GM18858 (cell line): ENCODE results near the gene CKLF.
A peak's percentile ranks its signal among the peaks of the same experiment; 100 is the strongest.
"Not testable (repeated sequence)": the region's sequence is repeated elsewhere in the genome, so short reads cannot be mapped to it uniquely, and the experiment has no call there.

ENCODE experiments used
- ATAC-seq: cut with Tn5 transposase; IDR thresholded peaks from one replicate; pipeline ENCODE4 v1.9.1; 2021; ENCODE audit not compliant: unreplicated experiment

CKLF gene

GRCh38 chr16:66596559-66596958, 44.2 kb downstream of the CKLF start:
- not testable (repeated sequence) for ATAC-seq

DNA sequence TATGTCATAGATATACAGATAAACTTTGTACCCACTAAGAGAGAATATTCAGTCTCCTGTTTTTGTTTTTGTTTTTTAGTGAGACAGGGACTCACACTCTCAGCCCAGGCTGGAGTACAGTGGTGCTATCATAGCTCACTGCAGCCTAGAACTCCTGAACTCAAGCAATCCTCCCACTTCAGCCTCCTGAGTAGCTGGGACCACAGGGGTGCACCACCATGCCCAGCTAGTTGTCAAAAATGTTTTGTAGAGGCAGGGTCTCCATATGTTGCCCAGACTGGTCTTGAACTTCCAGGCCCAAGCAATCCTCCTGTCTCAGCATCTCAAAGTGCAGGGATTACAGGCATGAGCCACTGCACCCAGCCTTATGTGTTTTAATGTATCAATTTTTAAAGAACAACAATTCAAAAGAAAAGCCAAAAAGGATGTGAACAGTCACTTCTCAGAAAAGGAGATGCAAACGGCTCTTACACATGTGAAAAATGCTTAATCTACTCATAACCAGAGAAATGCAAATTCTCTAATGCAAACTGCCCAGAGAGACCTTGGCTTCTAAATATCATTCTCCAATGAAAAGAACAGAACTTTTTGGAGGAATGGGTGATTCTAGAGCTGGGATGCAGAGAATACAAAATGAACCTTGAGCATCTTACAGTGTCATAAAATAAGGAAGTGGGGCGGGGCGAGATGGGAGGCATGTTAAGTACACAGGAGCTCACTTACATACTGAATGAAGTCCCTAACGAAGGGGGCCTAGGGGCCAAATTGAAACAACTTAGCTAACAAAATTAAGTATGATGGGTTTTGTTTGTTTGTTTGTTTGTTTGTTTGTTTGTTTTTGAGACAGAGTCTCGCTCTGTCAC, 44.8 kb downstream of the CKLF start:
- ATAC-seq: no peak

- no peak for ATAC-seq
Measured at GRCh38 chr16:66598111-66598510, 45.7 kb downstream of the CKLF start.

GRCh38 chr16:66599726-66600125, 47.4 kb downstream of the CKLF start:
- ATAC-seq: no peak

- no peak for ATAC-seq
Measured at GRCh38 chr16:66600477-66600876, 48.1 kb downstream of the CKLF start.

- ATAC-seq: no peak
Measured at GRCh38 chr16:66601471-66601870, 49.1 kb downstream of the CKLF start.

DNA sequence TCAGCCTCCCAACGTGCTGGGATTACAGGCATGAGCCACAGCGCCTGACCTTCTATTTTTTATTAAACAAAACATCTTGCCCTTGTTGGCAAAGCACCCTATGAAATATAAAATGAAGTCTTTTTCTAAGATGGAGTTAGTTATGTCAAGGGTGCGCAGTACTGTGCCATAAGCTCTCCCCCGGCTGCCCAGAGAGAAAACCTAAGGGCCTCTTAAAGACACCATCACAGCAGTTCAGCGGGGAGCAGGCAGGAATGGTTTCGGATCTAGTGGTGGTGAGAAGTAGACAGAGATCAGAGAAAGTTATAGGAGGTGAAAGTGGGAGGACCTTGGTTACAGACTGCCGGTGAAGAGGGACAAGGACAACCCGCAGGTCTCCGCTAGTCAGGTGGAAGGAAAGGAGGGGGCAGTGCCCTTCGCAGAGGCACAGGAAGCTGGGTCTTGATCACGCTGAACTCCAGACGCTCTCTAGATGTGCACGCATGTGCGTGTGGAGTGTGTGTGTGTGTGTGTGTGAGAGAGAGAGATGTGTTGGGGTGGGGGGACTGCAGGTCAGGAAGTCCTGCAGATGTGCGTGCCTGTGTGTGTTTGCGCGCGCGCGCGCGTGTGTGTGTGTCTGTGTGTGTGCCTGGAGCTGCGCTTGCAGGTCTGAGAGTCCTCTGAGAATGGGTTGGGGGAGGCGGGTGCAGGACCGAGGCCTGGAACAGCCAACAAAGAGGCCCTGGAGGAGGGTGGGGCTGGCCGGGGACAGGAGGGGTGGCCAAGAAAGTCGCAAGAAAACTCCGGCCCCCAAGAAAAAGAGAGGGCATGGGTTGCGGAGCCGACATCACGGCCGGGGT, 51.4 kb downstream of the CKLF start:
- no peak for ATAC-seq

- no peak for ATAC-seq
Measured at GRCh38 chr16:66604376-66605176, 52.2 kb downstream of the CKLF start, which contains the start of gene CMTM3. Gene CMTM3, plus strand, starts transcription at chr16:66604704. Its CDS starts 102 bp downstream, at chr16:66604806.

DNA sequence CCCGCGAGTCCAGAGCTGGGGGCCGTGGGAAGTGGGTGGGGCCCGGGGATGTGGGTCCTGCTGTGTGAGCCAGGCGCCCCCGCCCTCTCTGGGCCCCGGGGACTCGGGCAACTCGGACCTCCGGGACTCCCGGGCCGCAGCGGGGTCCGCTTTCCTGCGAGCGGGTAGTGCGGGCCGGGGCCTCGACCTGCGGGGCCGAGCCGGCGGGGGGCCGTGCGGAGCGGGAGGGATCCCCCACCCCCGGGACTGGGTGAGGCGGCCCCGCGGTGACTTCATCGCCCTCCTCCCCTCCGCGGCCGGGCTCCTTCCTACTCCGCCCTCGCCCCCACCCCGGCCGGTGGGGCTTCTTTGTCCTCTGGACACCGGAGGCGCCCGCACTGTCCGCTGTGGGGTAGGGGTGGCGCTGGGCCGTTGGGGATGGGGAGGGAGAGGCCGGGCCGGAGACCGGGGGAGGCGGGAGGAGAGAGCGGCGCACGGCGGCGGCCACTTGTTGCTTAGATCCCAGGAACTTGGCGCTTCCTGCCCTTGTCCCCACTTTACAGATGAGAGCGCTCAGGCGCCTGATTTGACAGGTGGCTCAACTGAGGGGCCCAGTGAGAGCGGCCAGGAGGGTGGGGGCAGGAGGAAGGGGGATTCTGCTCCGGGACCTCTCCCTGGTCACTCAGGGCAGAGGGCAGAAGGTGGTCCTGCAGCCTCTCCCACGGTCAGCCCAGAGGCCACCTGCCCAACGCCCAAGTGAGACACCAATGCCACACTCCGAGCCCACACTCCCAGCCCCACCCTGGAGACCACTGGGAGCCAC, 53.0 kb downstream of the CKLF start:
- no peak for ATAC-seq

- peak; percentile 62 for ATAC-seq
Measured at GRCh38 chr16:66605979-66606751, 53.8 kb downstream of the CKLF start.

- ATAC-seq: peak; percentile 40
Measured at GRCh38 chr16:66608241-66609138, 56.1 kb downstream of the CKLF start.

DNA sequence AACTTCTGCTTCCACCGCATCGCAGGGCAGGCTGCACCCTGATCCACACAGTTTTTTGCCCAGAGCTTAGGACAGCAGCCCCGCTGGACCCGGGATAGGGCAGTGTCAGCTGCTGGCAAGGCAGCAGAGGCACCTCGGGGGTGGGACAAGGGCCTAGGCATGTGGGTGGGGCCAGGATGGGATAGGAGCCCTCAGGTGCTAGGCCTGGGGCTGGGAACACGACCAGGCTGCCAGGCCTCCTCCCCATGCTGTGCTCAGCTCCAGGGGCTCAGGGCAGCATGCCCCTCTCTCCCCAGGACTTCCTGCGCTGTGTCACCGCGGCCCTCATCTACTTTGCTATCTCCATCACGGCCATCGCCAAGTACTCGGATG, 56.7 kb downstream of the CKLF start:
- no peak for ATAC-seq

DNA sequence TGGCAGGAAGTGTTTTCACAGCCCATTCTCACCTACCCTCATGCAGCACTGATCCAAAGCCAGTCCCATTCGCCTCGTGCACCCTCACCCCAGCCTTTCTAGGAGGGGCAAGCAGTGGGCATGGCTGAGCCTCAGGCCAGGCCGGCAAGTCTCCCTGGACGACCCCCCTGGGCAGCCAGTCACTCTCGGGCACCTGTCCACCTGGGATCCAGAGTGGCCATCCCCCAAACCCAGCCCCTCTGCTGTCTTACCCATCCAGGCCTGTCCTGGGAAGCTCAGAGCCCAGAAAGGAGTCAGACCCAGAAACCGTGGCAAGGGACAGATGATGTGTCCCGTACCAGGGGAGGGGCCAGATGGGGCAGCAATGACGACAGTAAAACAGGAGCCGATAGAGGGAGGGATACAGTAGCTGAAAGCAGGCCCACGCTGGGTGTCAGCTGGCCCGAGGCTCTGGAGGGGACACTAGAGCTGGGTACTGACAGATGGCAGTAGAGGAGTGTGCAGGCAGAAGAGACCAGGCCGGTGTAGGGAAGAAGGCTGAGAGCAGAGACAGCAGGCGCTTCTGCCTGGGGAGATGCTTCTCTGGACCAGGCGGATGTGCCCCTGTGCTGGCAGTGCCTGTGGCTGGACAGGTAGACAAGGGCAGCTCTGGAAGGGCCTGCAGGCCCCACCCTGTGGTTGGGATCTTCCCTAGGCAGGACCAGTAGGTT, 57.9 kb downstream of the CKLF start:
- no peak for ATAC-seq

GRCh38 chr16:66611911-66612310, 59.5 kb downstream of the CKLF start:
- ATAC-seq: not testable (repeated sequence)

DNA sequence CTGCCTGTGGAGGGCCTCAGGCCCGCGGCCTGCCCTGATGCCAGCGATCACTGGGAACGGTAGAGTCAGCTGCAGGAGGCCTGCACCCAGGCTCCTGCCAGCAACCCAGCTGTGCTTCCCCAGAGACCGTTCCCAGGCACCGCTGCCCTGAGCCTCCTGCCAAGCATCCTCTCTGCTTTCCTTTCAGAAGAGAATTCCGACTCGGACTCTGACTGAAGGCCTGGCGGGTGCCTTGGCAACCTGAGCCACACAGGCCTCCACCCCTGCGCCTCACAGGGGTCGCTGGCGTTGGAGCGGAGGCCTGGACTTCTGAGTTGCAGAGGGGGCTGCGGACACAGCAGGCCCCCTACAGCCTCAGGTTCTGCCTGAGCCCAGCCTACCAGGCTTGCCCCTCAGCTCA, 60.0 kb downstream of the CKLF start:
- no peak for ATAC-seq

GRCh38 chr16:66614161-66614802, 61.9 kb downstream of the CKLF start:
- no peak for ATAC-seq
